HG03558 (cell line): ENCODE measurements around the gene SLC9A8.

ENCODE experiments used
- ATAC-seq: cut with Tn5 transposase; IDR thresholded peaks from one replicate; pipeline ENCODE4 v1.9.1; 2021; ENCODE audit warnings: moderate number of reproducible peaks; ENCODE audit not compliant: unreplicated experiment; ENCODE audit errors: extremely low read depth

Gene SLC9A8

GRCh38 chr20:49870261-49870660, 57.6 kb downstream of the SLC9A8 start:
- no peak for ATAC-seq

- no peak for ATAC-seq
Measured at GRCh38 chr20:49871391-49871948, 58.8 kb downstream of the SLC9A8 start.

- no peak for ATAC-seq
Measured at GRCh38 chr20:49872056-49872455, 59.4 kb downstream of the SLC9A8 start.

GRCh38 chr20:49874696-49875095, 62.1 kb downstream of the SLC9A8 start:
- ATAC-seq: no peak

- no peak for ATAC-seq
Measured at GRCh38 chr20:49877386-49877921, 64.8 kb downstream of the SLC9A8 start.

- no peak for ATAC-seq
Measured at GRCh38 chr20:49878977-49879376, 66.3 kb downstream of the SLC9A8 start.

GRCh38 chr20:49880177-49880576, 67.5 kb downstream of the SLC9A8 start:
- no peak for ATAC-seq

- ATAC-seq: no peak
Measured at GRCh38 chr20:49880724-49881445, 68.3 kb downstream of the SLC9A8 start.

- no peak for ATAC-seq
Measured at GRCh38 chr20:49882171-49882970, 69.7 kb downstream of the SLC9A8 start.

- no peak for ATAC-seq
Measured at GRCh38 chr20:49883246-49883802, 70.7 kb downstream of the SLC9A8 start.

GRCh38 chr20:49885558-49886332, 73.1 kb downstream of the SLC9A8 start:
- no peak for ATAC-seq

- ATAC-seq: no peak
Measured at GRCh38 chr20:49886571-49887213, 74.1 kb downstream of the SLC9A8 start.

- no peak for ATAC-seq
Measured at GRCh38 chr20:49887251-49888211, 74.9 kb downstream of the SLC9A8 start.

- ATAC-seq: no peak
Measured at GRCh38 chr20:49888212-49889000, 75.8 kb downstream of the SLC9A8 start.

- ATAC-seq: no peak
Measured at GRCh38 chr20:49889001-49889934, 76.6 kb downstream of the SLC9A8 start.

GRCh38 chr20:49889935-49890333, 77.3 kb downstream of the SLC9A8 start:
- ATAC-seq: no peak
